ENCODE data around the gene TM4SF1. TPM values are rescaled to one million over a fixed set of nuclear protein-coding genes. Genes with fewer than 3 reads are reported as not detected.

The TM4SF1 gene
- total and polyA plus RNA-seq, 2 experiments from 2014 or later = 0.10 to 0.74 TPM

DNA sequence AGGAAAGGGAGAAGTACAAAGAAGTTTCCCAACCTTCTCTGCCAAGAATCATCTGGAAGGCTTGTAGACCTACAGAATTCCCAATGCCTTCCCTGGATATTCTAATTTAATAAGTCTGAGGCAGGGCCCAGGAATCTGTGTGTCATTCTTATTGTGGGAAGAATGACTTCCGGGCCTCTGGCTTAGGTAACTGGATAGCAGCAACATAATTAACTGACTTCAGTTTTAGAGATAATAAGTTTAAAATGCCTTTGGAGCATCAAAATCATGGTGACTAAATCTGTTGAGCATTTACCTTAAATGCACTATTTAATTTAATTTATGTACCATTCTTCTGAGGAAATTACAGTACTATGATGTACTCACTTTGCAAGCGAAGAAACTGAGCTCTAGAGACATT is 44.3 kb upstream of the TM4SF1 start:
- Histone ChIP-seq H2AFZ (no peak overlapping the region), H3K4me1 (ENCODE audit: insufficient read depth) (no peaks in the 10 kb centered on the region), H3K79me2 (replicated peaks; ENCODE audit: insufficient read depth) (no peaks in the 10 kb centered on the region), H3K9me2 (ENCODE audit: insufficient read depth) (no peaks in the 10 kb centered on the region; the same call in 1 of the 2 replicates), H3K4me2 (no peak overlapping the region), H3K36me3 (ENCODE audit: insufficient read depth) (no peaks in the 10 kb centered on the region), H3K27ac (ENCODE audit: low read depth) (no peak overlapping the region), H3F3A (replicated peaks; ENCODE audit: low read depth) (no peaks in the 10 kb centered on the region), H4K20me1 (replicated peaks; ENCODE audit: insufficient read depth) (no peaks in the 10 kb centered on the region), H3K4me3 (no peak overlapping the region), H3K27me3 (ENCODE audit: insufficient read depth) (no peaks in the 10 kb centered on the region)
- ATAC-seq (no peak), DNase-seq (ENCODE audit: low spot score) (no peak)
- H3K9me3 Mint-ChIP-seq = no peaks in the 10 kb centered on the region
- no peak overlapping the region for H3K27ac Mint-ChIP-seq
- no peak overlapping the region for H3K4me3 Mint-ChIP-seq
- H3K4me1 Mint-ChIP-seq = peaks cover 5% of the 10 kb centered on the region; the same call in 1 of the 3 replicates
- H3K27me3 Mint-ChIP-seq (ENCODE audit: insufficient read depth, low read depth, poor library complexity) = no peaks in the 10 kb centered on the region
- TF ChIP-seq, protein P1, sequence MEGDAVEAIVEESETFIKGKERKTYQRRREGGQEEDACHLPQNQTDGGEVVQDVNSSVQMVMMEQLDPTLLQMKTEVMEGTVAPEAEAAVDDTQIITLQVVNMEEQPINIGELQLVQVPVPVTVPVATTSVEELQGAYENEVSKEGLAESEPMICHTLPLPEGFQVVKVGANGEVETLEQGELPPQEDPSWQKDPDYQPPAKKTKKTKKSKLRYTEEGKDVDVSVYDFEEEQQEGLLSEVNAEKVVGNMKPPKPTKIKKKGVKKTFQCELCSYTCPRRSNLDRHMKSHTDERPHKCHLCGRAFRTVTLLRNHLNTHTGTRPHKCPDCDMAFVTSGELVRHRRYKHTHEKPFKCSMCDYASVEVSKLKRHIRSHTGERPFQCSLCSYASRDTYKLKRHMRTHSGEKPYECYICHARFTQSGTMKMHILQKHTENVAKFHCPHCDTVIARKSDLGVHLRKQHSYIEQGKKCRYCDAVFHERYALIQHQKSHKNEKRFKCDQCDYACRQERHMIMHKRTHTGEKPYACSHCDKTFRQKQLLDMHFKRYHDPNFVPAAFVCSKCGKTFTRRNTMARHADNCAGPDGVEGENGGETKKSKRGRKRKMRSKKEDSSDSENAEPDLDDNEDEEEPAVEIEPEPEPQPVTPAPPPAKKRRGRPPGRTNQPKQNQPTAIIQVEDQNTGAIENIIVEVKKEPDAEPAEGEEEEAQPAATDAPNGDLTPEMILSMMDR (conservative IDR thresholded peaks at IDR 0.05; ENCODE audit: low read depth in 2 of 2) = no peak
- TF ChIP-seq, protein P2, sequence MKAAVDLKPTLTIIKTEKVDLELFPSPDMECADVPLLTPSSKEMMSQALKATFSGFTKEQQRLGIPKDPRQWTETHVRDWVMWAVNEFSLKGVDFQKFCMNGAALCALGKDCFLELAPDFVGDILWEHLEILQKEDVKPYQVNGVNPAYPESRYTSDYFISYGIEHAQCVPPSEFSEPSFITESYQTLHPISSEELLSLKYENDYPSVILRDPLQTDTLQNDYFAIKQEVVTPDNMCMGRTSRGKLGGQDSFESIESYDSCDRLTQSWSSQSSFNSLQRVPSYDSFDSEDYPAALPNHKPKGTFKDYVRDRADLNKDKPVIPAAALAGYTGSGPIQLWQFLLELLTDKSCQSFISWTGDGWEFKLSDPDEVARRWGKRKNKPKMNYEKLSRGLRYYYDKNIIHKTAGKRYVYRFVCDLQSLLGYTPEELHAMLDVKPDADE (IDR thresholded peaks at IDR 0.05) = no peak
- TF ChIP-seq EZH2 (IDR thresholded peaks at IDR 0.05; ENCODE audit: low read depth, unreplicated experiment) (no peak), ZNF114 (CRISPR knock-in tag; IDR thresholded peaks at IDR 0.05) (no peak), STAT1 (IDR thresholded peaks at IDR 0.05; ENCODE audit: unreplicated experiment) (no peak), CREB1 (CRISPR knock-in tag; IDR thresholded peaks at IDR 0.05; ENCODE audit: low read depth) (no peak), ZNF331 (CRISPR knock-in tag; IDR thresholded peaks at IDR 0.05; ENCODE audit: low read depth) (no peak), EZH2phosphoT487 (IDR thresholded peaks at IDR 0.05; ENCODE audit: unreplicated experiment) (no peak)
- TF ChIP-seq, protein P3, sequence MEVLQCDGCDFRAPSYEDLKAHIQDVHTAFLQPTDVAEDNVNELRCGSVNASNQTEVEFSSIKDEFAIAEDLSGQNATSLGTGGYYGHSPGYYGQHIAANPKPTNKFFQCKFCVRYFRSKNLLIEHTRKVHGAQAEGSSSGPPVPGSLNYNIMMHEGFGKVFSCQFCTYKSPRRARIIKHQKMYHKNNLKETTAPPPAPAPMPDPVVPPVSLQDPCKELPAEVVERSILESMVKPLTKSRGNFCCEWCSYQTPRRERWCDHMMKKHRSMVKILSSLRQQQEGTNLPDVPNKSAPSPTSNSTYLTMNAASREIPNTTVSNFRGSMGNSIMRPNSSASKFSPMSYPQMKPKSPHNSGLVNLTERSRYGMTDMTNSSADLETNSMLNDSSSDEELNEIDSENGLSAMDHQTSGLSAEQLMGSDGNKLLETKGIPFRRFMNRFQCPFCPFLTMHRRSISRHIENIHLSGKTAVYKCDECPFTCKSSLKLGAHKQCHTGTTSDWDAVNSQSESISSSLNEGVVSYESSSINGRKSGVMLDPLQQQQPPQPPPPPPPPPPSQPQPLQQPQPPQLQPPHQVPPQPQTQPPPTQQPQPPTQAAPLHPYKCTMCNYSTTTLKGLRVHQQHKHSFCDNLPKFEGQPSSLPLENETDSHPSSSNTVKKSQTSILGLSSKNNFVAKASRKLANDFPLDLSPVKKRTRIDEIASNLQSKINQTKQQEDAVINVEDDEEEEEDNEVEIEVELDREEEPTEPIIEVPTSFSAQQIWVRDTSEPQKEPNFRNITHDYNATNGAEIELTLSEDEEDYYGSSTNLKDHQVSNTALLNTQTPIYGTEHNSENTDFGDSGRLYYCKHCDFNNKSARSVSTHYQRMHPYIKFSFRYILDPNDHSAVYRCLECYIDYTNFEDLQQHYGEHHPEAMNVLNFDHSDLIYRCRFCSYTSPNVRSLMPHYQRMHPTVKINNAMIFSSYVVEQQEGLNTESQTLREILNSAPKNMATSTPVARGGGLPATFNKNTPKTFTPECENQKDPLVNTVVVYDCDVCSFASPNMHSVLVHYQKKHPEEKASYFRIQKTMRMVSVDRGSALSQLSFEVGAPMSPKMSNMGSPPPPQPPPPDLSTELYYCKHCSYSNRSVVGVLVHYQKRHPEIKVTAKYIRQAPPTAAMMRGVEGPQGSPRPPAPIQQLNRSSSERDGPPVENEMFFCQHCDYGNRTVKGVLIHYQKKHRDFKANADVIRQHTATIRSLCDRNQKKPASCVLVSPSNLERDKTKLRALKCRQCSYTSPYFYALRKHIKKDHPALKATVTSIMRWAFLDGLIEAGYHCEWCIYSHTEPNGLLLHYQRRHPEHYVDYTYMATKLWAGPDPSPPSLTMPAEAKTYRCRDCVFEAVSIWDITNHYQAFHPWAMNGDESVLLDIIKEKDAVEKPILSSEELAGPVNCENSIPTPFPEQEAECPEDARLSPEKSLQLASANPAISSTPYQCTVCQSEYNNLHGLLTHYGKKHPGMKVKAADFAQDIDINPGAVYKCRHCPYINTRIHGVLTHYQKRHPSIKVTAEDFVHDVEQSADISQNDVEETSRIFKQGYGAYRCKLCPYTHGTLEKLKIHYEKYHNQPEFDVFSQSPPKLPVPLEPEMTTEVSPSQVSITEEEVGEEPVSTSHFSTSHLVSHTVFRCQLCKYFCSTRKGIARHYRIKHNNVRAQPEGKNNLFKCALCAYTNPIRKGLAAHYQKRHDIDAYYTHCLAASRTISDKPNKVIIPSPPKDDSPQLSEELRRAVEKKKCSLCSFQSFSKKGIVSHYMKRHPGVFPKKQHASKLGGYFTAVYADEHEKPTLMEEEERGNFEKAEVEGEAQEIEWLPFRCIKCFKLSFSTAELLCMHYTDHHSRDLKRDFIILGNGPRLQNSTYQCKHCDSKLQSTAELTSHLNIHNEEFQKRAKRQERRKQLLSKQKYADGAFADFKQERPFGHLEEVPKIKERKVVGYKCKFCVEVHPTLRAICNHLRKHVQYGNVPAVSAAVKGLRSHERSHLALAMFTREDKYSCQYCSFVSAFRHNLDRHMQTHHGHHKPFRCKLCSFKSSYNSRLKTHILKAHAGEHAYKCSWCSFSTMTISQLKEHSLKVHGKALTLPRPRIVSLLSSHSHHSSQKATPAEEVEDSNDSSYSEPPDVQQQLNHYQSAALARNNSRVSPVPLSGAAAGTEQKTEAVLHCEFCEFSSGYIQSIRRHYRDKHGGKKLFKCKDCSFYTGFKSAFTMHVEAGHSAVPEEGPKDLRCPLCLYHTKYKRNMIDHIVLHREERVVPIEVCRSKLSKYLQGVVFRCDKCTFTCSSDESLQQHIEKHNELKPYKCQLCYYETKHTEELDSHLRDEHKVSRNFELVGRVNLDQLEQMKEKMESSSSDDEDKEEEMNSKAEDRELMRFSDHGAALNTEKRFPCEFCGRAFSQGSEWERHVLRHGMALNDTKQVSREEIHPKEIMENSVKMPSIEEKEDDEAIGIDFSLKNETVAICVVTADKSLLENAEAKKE (CRISPR knock-in tag; IDR thresholded peaks at IDR 0.05) = no peak
- H3K36me3 Mint-ChIP-seq (ENCODE audit: low read depth) = no peaks in the 10 kb centered on the region
